Measurements from ENCODE around the gene SRSF8.

- TF ChIP-seq CTCF (IDR thresholded peaks at IDR 0.05; ENCODE audit: borderline replicate concordance, extremely low read depth, low read length, poor library complexity, severe bottlenecking), result no peak
- no peak for TF ChIP-seq EZH2 (IDR thresholded peaks at IDR 0.05; ENCODE audit: borderline replicate concordance, low read depth, low read length, severe bottlenecking)
Observed at GRCh38 chr11:95082576-95083001, 15.9 kb downstream of the SRSF8 start.

Measured in DND-41 (cell line).